Measurements from ENCODE around the gene CPT2.

Gene CPT2

GRCh38 chr1:53196485-53197290, at the start of gene CPT2:
TSS of gene CPT2 (plus strand) at chr1:53196824. CDS start at chr1:53196944, 120 bp downstream.
- Histone ChIP-seq H3K9me3 (ENCODE audit: control insufficient read depth in 2 of 2, low read length in 2 of 2) (no peaks in the 10 kb centered on the region), H3K27ac (ENCODE audit: low read length) (peak within 1 kb of the TSS; percentile 99), H3K36me3 (ENCODE audit: control insufficient read depth in 2 of 2, insufficient read depth in 2 of 2, low read length in 2 of 2) (peaks cover 4 to 8% of the 10 kb centered on the region in 2 donors), H3K9ac (ENCODE audit: low read length in 2 of 2) (peak within 1 kb of the TSS; percentile 92 to 96), H3K27me3 (ENCODE audit: control insufficient read depth in 1 of 2, insufficient read depth in 2 of 2, low read length in 2 of 2) (no peaks in the 10 kb centered on the region), H3K4me1 (ENCODE audit: control insufficient read depth, insufficient read depth, low read length) (peaks cover 30% of the 10 kb centered on the region), H3K4me3 (ENCODE audit: low read length in 2 of 2) (peak within 1 kb of the TSS; percentile 89 to 92)

DNA sequence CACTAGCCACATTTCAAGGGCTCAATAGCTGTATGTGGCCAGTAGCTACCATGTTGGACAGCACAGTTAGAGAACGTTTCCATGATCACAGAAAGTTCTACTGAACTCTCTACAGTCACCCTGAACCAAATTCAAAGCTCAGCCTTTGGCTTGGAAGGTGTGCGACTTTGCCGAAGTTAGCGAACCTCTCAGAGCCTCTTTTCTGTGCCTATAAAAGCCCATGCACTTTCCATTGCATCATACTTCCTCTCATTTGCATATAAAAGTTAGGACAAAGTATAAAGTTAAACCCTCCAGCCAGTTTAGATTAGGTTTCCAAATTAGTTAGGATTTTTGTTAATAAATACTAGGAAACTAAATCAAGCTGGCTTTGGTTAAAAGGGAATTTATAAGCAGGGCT, 49.5 kb upstream of the CPT2 start:
- Histone ChIP-seq H3K36me3 (ENCODE audit: control insufficient read depth in 2 of 2, insufficient read depth in 2 of 2, low read length in 2 of 2) (no peaks in the 10 kb centered on the region), H3K27ac (ENCODE audit: low read length) (no peak overlapping the region), H3K9ac (ENCODE audit: low read length in 2 of 2) (no peak overlapping the region), H3K27me3 (ENCODE audit: control insufficient read depth in 1 of 2, insufficient read depth in 2 of 2, low read length in 2 of 2) (no peaks in the 10 kb centered on the region), H3K4me1 (ENCODE audit: control insufficient read depth, insufficient read depth, low read length) (peaks cover 16% of the 10 kb centered on the region), H3K4me3 (ENCODE audit: low read length in 2 of 2) (no peak overlapping the region), H3K9me3 (ENCODE audit: control insufficient read depth in 2 of 2, low read length in 2 of 2) (no peaks in the 10 kb centered on the region)

- no peaks in the 10 kb centered on the region for H3K36me3 ChIP-seq (ENCODE audit: control insufficient read depth in 2 of 2, insufficient read depth in 2 of 2, low read length in 2 of 2)
- H3K9ac ChIP-seq (ENCODE audit: low read length in 2 of 2) = no peak overlapping the region
- no peaks in the 10 kb centered on the region for H3K27me3 ChIP-seq (ENCODE audit: control insufficient read depth in 1 of 2, insufficient read depth in 2 of 2, low read length in 2 of 2)
- H3K27ac ChIP-seq (ENCODE audit: low read length) = no peak overlapping the region
- no peaks in the 10 kb centered on the region for H3K9me3 ChIP-seq (ENCODE audit: control insufficient read depth in 2 of 2, low read length in 2 of 2)
- H3K4me1 ChIP-seq (ENCODE audit: control insufficient read depth, insufficient read depth, low read length) = peaks cover 16% of the 10 kb centered on the region
- no peak overlapping the region for H3K4me3 ChIP-seq (ENCODE audit: low read length in 2 of 2)
Measured at GRCh38 chr1:53148123-53148522, 48.5 kb upstream of the CPT2 start.

GRCh38 chr1:53153752-53154151, 42.9 kb upstream of the CPT2 start:
- Histone ChIP-seq H3K36me3 (ENCODE audit: control insufficient read depth in 2 of 2, insufficient read depth in 2 of 2, low read length in 2 of 2) (no peaks in the 10 kb centered on the region), H3K27ac (ENCODE audit: low read length) (no peak overlapping the region), H3K9me3 (ENCODE audit: control insufficient read depth in 2 of 2, low read length in 2 of 2) (no peaks in the 10 kb centered on the region), H3K4me3 (ENCODE audit: low read length in 2 of 2) (no peak overlapping the region), H3K9ac (ENCODE audit: low read length in 2 of 2) (no peak overlapping the region), H3K4me1 (ENCODE audit: control insufficient read depth, insufficient read depth, low read length) (no peaks in the 10 kb centered on the region), H3K27me3 (ENCODE audit: control insufficient read depth in 1 of 2, insufficient read depth in 2 of 2, low read length in 2 of 2) (no peaks in the 10 kb centered on the region)

GRCh38 chr1:53154859-53155438, 41.7 kb upstream of the CPT2 start:
- Histone ChIP-seq H3K27ac (ENCODE audit: low read length) (no peak overlapping the region), H3K27me3 (ENCODE audit: control insufficient read depth in 1 of 2, insufficient read depth in 2 of 2, low read length in 2 of 2) (no peaks in the 10 kb centered on the region), H3K9ac (ENCODE audit: low read length in 2 of 2) (no peak overlapping the region), H3K4me3 (ENCODE audit: low read length in 2 of 2) (no peak overlapping the region), H3K4me1 (ENCODE audit: control insufficient read depth, insufficient read depth, low read length) (no peaks in the 10 kb centered on the region), H3K36me3 (ENCODE audit: control insufficient read depth in 2 of 2, insufficient read depth in 2 of 2, low read length in 2 of 2) (no peaks in the 10 kb centered on the region), H3K9me3 (ENCODE audit: control insufficient read depth in 2 of 2, low read length in 2 of 2) (no peaks in the 10 kb centered on the region)

- Histone ChIP-seq H3K9me3 (ENCODE audit: control insufficient read depth in 2 of 2, low read length in 2 of 2) (no peaks in the 10 kb centered on the region), H3K36me3 (ENCODE audit: control insufficient read depth in 2 of 2, insufficient read depth in 2 of 2, low read length in 2 of 2) (no peaks in the 10 kb centered on the region), H3K9ac (ENCODE audit: low read length in 2 of 2) (no peak overlapping the region), H3K27me3 (ENCODE audit: control insufficient read depth in 1 of 2, insufficient read depth in 2 of 2, low read length in 2 of 2) (no peaks in the 10 kb centered on the region), H3K27ac (ENCODE audit: low read length) (no peak overlapping the region), H3K4me3 (ENCODE audit: low read length in 2 of 2) (no peak overlapping the region), H3K4me1 (ENCODE audit: control insufficient read depth, insufficient read depth, low read length) (no peaks in the 10 kb centered on the region)
Measured at GRCh38 chr1:53155534-53155933, 41.1 kb upstream of the CPT2 start.

DNA sequence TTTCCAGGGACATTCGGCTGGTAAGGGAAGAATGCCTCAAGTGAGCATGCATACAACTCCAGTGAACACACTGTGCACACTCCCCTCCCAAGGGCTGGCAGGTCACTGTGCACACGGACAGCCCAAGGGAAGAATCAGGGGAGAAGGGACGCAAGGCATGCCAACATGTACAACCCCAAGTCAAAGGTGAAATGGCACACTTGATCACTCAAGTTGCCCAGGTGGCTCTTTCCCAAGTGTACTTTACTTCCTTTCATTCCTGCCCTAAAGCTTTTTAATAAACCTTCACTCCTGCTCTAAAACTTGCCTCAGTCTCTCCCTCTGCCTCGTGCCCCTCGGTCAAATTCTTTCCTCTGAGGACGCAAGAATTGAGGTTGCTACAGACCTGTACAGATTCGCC, 40.7 kb upstream of the CPT2 start:
- no peaks in the 10 kb centered on the region for H3K27me3 ChIP-seq (ENCODE audit: control insufficient read depth in 1 of 2, insufficient read depth in 2 of 2, low read length in 2 of 2)
- no peaks in the 10 kb centered on the region for H3K4me1 ChIP-seq (ENCODE audit: control insufficient read depth, insufficient read depth, low read length)
- H3K36me3 ChIP-seq (ENCODE audit: control insufficient read depth in 2 of 2, insufficient read depth in 2 of 2, low read length in 2 of 2) = no peaks in the 10 kb centered on the region
- no peak overlapping the region for H3K27ac ChIP-seq (ENCODE audit: low read length)
- no peak overlapping the region for H3K4me3 ChIP-seq (ENCODE audit: low read length in 2 of 2)
- H3K9me3 ChIP-seq (ENCODE audit: control insufficient read depth in 2 of 2, low read length in 2 of 2) = no peaks in the 10 kb centered on the region
- H3K9ac ChIP-seq (ENCODE audit: low read length in 2 of 2) = no peak overlapping the region

- Histone ChIP-seq H3K27me3 (ENCODE audit: control insufficient read depth in 1 of 2, insufficient read depth in 2 of 2, low read length in 2 of 2) (no peaks in the 10 kb centered on the region), H3K9me3 (ENCODE audit: control insufficient read depth in 2 of 2, low read length in 2 of 2) (no peaks in the 10 kb centered on the region), H3K9ac (ENCODE audit: low read length in 2 of 2) (no peak overlapping the region), H3K4me3 (ENCODE audit: low read length in 2 of 2) (no peak overlapping the region), H3K36me3 (ENCODE audit: control insufficient read depth in 2 of 2, insufficient read depth in 2 of 2, low read length in 2 of 2) (no peaks in the 10 kb centered on the region), H3K27ac (ENCODE audit: low read length) (no peak overlapping the region), H3K4me1 (ENCODE audit: control insufficient read depth, insufficient read depth, low read length) (no peaks in the 10 kb centered on the region)
Measured at GRCh38 chr1:53156783-53157182, 39.8 kb upstream of the CPT2 start.

GRCh38 chr1:53158900-53159299, 37.7 kb upstream of the CPT2 start:
- Histone ChIP-seq H3K4me3 (ENCODE audit: low read length in 2 of 2) (no peak overlapping the region), H3K9me3 (ENCODE audit: control insufficient read depth in 2 of 2, low read length in 2 of 2) (no peaks in the 10 kb centered on the region), H3K27me3 (ENCODE audit: control insufficient read depth in 1 of 2, insufficient read depth in 2 of 2, low read length in 2 of 2) (no peaks in the 10 kb centered on the region), H3K27ac (ENCODE audit: low read length) (no peak overlapping the region), H3K4me1 (ENCODE audit: control insufficient read depth, insufficient read depth, low read length) (no peaks in the 10 kb centered on the region), H3K9ac (ENCODE audit: low read length in 2 of 2) (no peak overlapping the region), H3K36me3 (ENCODE audit: control insufficient read depth in 2 of 2, insufficient read depth in 2 of 2, low read length in 2 of 2) (no peaks in the 10 kb centered on the region)

DNA sequence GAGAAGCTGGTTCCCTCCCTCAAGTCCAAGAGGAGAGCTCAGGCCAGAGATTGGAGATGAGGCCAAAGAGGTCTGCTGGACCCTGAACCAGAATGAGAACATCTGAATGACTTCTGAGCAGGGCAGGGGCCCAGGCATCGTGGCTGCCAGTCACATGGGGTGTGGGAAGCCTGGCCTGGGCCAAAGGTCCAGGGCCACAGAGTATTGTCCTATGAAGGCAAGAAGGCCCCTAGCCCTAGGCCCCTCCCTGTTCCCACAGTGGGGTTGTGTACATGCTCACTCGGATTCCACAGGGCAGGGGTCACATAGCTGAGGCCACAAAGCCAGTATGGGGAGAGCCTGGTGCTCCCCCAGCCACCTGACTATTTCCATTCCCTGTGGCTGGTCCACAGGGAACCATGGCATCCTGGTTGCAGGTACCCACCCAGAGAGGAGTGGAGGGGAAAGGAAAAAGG, 35.7 kb upstream of the CPT2 start:
- Histone ChIP-seq H3K36me3 (ENCODE audit: control insufficient read depth in 2 of 2, insufficient read depth in 2 of 2, low read length in 2 of 2) (no peaks in the 10 kb centered on the region), H3K9ac (ENCODE audit: low read length in 2 of 2) (no peak overlapping the region), H3K27me3 (ENCODE audit: control insufficient read depth in 1 of 2, insufficient read depth in 2 of 2, low read length in 2 of 2) (no peaks in the 10 kb centered on the region), H3K9me3 (ENCODE audit: control insufficient read depth in 2 of 2, low read length in 2 of 2) (no peaks in the 10 kb centered on the region), H3K27ac (ENCODE audit: low read length) (no peak overlapping the region), H3K4me1 (ENCODE audit: control insufficient read depth, insufficient read depth, low read length) (no peaks in the 10 kb centered on the region), H3K4me3 (ENCODE audit: low read length in 2 of 2) (no peak overlapping the region)

- no peaks in the 10 kb centered on the region for H3K27me3 ChIP-seq (ENCODE audit: control insufficient read depth in 1 of 2, insufficient read depth in 2 of 2, low read length in 2 of 2)
- no peak overlapping the region for H3K4me3 ChIP-seq (ENCODE audit: low read length in 2 of 2)
- no peaks in the 10 kb centered on the region for H3K4me1 ChIP-seq (ENCODE audit: control insufficient read depth, insufficient read depth, low read length)
- H3K36me3 ChIP-seq (ENCODE audit: control insufficient read depth in 2 of 2, insufficient read depth in 2 of 2, low read length in 2 of 2) = no peaks in the 10 kb centered on the region
- no peak overlapping the region for H3K27ac ChIP-seq (ENCODE audit: low read length)
- H3K9ac ChIP-seq (ENCODE audit: low read length in 2 of 2) = no peak overlapping the region
- H3K9me3 ChIP-seq (ENCODE audit: control insufficient read depth in 2 of 2, low read length in 2 of 2) = no peaks in the 10 kb centered on the region
Measured at GRCh38 chr1:53162621-53163020, 34.0 kb upstream of the CPT2 start.

Measured in stomach smooth muscle (tissue), 2 donors.